ENCODE results near the gene SCAP. TPM values are rescaled to one million over a fixed set of nuclear protein-coding genes. Genes with fewer than 3 reads are reported as not detected.
"Not testable (repeated sequence)": the region's sequence is repeated elsewhere in the genome, so short reads cannot be mapped to it uniquely, and the experiment has no call there.

The SCAP gene
- total RNA-seq, 4 donors from 2014 or later: 73.4 to 128 (median 88.4) TPM

GRCh38 chr3:47464588-47464987 lies 11.2 kb downstream of the SCAP start:
- TF ChIP-seq, protein P1, sequence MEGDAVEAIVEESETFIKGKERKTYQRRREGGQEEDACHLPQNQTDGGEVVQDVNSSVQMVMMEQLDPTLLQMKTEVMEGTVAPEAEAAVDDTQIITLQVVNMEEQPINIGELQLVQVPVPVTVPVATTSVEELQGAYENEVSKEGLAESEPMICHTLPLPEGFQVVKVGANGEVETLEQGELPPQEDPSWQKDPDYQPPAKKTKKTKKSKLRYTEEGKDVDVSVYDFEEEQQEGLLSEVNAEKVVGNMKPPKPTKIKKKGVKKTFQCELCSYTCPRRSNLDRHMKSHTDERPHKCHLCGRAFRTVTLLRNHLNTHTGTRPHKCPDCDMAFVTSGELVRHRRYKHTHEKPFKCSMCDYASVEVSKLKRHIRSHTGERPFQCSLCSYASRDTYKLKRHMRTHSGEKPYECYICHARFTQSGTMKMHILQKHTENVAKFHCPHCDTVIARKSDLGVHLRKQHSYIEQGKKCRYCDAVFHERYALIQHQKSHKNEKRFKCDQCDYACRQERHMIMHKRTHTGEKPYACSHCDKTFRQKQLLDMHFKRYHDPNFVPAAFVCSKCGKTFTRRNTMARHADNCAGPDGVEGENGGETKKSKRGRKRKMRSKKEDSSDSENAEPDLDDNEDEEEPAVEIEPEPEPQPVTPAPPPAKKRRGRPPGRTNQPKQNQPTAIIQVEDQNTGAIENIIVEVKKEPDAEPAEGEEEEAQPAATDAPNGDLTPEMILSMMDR (IDR thresholded peaks at IDR 0.05): no peak
- no peak for TF ChIP-seq POLR2A (IDR thresholded peaks at IDR 0.05)
- peak in 1 of 2 donors; percentile 19 for TF ChIP-seq EP300 (IDR thresholded peaks at IDR 0.05)

GRCh38 chr3:47459534-47460085 lies 16.1 kb downstream of the SCAP start:
- not testable (repeated sequence) for H3K36me3 ChIP-seq; DNase-seq (ENCODE audit: low spot score in 2 of 2); H3K27me3 ChIP-seq; H3K9me3 ChIP-seq; H3K4me3 ChIP-seq; H3K27ac ChIP-seq
- H3K4me1 ChIP-seq: peaks cover 0 to 30% (median 0%) of the 10 kb centered on the region in 4 donors
- WGBS, 2 donors: 69 to 77% methylated on average over 9 of the region's 9 CpGs

More at GRCh38 chr3:47464588-47464987, 11.2 kb downstream of the SCAP start:
- Histone ChIP-seq H3K27me3 (no peaks in the 10 kb centered on the region), H3K9me3 (no peaks in the 10 kb centered on the region), H3K4me1 (peaks cover 0 to 16% (median 0%) of the 10 kb centered on the region in 4 donors), H3K4me3 (no peak overlapping the region), H3K36me3 (peaks cover 0 to 3% (median 0%) of the 10 kb centered on the region in 3 donors), H3K27ac (no peak overlapping the region)
- no peak for DNase-seq (ENCODE audit: low spot score in 2 of 2)
- 52 to 60% methylated on average over 1 of the region's 1 CpG for WGBS, 2 donors

GRCh38 chr3:47456984-47457383 lies 18.8 kb downstream of the SCAP start:
- no peak overlapping the region for H3K27ac ChIP-seq
- no peak for TF ChIP-seq POLR2A (IDR thresholded peaks at IDR 0.05)
- TF ChIP-seq EP300 (IDR thresholded peaks at IDR 0.05): no peak
- TF ChIP-seq, protein P1 (IDR thresholded peaks at IDR 0.05): no peak
- H3K9me3 ChIP-seq: peaks cover 0 to 6% (median 0%) of the 10 kb centered on the region in 4 donors
- no peak for DNase-seq (ENCODE audit: low spot score in 2 of 2)
- no peak overlapping the region for H3K4me3 ChIP-seq
- H3K36me3 ChIP-seq: peaks cover 0 to 3% (median 0%) of the 10 kb centered on the region in 3 donors
- peaks cover 0 to 17% (median 0%) of the 10 kb centered on the region in 4 donors for H3K4me1 ChIP-seq
- H3K27me3 ChIP-seq: no peaks in the 10 kb centered on the region

DNA sequence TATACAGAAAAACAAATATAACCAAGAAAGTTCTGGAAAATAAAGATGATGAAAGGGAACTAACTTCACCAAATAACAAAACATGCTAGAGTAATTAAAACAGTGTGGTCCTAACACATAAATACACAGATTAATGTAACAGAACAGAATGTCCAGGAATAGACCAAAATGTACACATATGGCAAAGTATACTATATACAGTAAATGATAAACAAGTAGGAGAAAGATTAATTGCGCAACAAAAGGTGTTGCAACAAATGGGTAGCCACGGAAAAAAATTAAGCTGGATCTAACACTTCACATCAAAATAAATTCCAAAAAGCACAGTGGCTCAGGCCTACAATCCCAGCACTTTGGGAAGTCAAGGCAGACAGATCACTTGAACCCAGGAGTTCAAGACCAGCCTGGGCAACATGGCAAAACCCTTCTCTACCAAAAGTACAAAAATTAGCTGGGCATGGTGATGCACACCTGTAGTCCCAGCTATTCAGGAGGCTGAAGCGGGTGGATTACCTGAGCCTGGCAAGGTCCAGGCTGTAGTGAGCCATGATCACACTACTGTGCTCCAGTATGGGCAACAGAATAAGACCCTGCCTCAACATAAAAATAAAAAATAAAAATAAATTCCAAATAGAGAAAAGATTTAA lies 19.8 kb downstream of the SCAP start:
- DNase-seq (ENCODE audit: low spot score in 2 of 2): no peak
- Histone ChIP-seq H3K36me3 (peaks cover 0 to 3% (median 0%) of the 10 kb centered on the region in 3 donors), H3K4me1 (peaks cover 0 to 13% (median 0%) of the 10 kb centered on the region in 4 donors), H3K27ac (peak overlapping the region in 1 of 4 donors; percentile 50), H3K4me3 (no peak overlapping the region), H3K9me3 (peaks cover 0 to 6% (median 0%) of the 10 kb centered on the region in 4 donors), H3K27me3 (no peaks in the 10 kb centered on the region)
- TF ChIP-seq POLR2A (IDR thresholded peaks at IDR 0.05) (no peak), EP300 (IDR thresholded peaks at IDR 0.05) (no peak)
- TF ChIP-seq, protein P1 (IDR thresholded peaks at IDR 0.05): no peak
- 70 to 80% methylated on average over 3 of the region's 3 CpGs for WGBS, 2 donors

DNA sequence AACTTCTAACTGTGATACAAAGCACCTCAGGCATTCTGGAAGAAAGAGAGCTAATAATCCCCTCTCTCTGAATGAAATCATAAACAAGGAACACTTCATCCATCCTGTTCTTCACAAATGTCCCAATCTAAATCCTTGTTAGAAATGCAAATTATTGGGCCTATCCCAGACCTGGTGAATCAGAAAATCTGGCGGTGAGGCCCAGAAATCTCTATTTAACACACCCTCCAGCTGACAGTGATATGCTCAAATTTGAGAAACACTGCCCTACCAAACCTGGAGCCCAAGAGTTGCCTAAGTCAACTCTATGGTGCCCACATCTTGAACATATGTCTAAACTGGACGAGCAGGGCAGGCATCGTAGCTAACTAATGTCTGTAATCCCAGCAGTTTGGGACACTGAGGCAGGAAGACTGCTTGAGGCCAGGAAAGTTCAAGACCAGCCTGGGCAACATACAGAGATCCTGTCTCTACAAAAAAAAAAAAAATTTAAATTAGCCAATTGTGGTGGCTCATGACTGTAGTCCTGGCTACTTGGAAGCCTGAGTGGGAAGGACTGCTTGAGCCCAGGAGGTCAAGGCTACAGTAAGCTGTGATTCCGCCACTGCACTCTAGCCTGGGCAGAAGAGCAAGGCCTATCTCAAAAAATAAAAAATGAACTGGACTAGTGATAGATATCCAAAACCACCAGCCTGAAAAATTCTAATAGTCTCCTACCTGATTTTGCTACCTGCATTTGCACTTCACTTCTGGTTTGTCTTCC lies 23.1 kb downstream of the SCAP start:
- Histone ChIP-seq H3K27me3 (no peaks in the 10 kb centered on the region), H3K4me3 (no peak overlapping the region), H3K4me1 (peaks cover 0 to 13% (median 0%) of the 10 kb centered on the region in 4 donors), H3K36me3 (no peaks in the 10 kb centered on the region), H3K9me3 (peaks cover 0 to 1% (median 0%) of the 10 kb centered on the region in 4 donors), H3K27ac (no peak overlapping the region)
- no peak for DNase-seq (ENCODE audit: low spot score in 2 of 2)
- 78 to 97% methylated on average over 4 of the region's 4 CpGs for WGBS, 2 donors
- TF ChIP-seq EP300 (IDR thresholded peaks at IDR 0.05) (no peak), POLR2A (IDR thresholded peaks at IDR 0.05) (no peak)
- TF ChIP-seq, protein P1 (IDR thresholded peaks at IDR 0.05): no peak

All from tibial nerve (tissue), 4 donors.